ENCODE measurements around the gene NACAD. TPM values are rescaled to one million over a fixed set of nuclear protein-coding genes. Genes with fewer than 3 reads are reported as not detected.

NACAD gene
- 0.05 TPM for total RNA-seq

DNA sequence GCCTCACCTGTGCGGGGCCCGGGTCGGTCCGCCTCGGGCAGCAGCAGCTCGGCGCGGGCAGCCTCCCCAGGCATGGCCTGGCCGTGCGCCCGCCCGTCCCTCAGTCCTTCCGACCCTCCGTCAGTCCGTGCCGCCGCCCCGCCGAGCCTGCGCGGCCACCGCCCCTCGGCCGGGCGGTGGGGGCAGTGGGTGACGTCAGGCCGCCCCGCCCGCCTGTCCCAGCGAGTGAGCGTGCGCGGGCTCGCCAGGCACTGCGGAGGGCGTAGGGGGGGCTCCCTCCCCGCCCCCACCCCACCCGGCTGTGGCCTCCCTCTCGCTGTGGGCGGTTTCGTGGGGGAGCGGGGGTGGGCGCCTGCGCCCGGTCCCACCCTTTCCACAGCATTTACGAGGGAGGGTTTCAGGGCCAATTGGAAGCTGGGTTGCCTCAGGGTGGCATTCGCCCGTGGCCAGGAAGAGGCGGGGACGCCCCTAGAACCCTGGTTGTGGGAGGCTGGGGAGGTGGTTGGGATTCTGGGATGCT is at the start of gene NACAD:
NACAD (minus strand) TSS at position 149 of the 520 bp plus-strand sequence; CDS start at position 74, 75 bp downstream.
- ATAC-seq, result peak; percentile 36
- no peak for DNase-seq (ENCODE audit: low spot score)

DNA sequence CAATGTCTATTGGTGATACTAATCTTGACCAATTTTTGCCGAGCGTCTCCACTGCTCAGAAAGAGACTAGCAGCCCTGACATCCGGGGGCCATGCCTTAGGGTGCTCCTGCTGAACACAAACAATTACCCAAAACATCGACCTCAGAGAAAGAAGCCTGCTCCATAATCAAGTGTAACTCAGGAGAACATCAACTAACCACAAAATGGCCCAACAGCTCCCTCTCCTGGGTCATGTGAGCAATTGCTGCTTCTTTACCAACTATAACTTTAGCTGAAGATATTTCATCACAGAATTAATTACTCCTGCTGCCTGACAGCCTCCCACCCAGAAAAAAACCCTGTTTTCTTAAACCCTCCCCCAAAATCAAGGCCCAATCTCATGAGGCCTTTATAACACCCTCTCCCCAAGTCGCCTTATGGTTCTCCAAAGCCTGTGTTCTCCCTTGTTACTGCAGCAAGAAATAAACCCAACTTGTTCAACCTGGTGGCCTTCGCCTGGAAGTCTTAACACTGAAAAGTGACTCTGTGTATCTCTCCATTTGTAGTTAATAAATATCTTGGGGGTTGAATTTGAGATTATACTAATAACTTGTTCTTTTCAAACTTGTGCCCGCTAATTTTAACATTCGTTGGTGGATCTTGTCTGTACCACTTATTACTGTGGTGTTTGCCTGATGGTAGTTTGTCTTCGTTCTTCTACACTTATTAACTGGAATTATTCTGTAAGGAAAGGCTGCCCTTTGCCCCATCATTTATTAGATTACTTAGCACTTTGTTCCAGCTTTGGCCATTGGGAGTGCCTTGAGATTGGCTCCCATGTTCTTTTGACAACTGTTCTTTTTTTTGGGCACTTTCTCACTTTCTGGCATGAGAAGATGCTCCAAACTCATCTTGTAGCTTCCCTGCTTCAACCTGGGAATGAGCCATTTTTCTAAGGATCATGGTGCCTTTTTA is 47.6 kb upstream of the NACAD start:
- ATAC-seq (peak; percentile 92), DNase-seq (ENCODE audit: low spot score) (peak; percentile 63)

DNA sequence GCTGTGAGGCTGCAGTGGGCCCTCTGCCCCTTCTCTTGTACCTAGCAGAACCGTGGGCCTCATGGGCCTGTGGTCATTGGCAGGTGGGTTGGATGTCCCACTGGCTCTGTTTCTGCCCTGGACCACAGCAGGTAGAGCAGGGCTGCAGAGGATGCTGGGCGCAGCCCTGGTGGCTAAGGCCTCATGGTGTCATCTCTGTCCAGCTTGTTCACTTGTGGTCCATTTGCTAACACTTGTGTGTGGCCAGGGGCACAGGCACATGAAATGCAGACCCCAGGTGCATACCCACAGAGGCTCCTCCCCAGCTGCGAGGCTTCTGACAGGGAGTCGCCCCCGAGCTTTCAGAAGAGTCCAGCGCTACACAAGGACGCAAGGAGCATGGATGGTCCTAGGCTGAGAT is 45.1 kb upstream of the NACAD start:
- ATAC-seq, result no peak

DNA sequence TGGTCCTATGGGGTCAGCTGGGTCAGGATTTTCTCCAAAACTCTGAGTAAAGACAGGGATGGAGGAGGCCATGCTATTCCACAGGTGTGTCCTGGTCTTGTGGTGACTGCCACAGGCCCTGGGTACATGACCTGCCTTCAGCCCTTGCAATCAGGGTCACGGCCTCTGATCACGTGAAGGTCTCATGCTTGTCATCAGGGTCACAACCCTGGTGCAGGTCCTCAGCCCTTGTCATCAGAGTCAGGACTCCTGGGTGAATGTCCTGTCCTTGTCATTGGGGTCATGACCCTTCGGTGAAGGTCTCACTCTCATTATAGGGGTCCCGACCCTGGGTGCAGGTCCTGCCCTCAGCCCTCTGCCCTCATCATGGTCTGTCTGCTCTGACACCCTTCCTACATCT is 44.6 kb upstream of the NACAD start:
- peak; percentile 67 for DNase-seq (ENCODE audit: low spot score)
- peak; percentile 77 for ATAC-seq

More for the DNA sequence above, 45.1 kb upstream of the NACAD start:
- DNase-seq (ENCODE audit: low spot score), result no peak

DNA sequence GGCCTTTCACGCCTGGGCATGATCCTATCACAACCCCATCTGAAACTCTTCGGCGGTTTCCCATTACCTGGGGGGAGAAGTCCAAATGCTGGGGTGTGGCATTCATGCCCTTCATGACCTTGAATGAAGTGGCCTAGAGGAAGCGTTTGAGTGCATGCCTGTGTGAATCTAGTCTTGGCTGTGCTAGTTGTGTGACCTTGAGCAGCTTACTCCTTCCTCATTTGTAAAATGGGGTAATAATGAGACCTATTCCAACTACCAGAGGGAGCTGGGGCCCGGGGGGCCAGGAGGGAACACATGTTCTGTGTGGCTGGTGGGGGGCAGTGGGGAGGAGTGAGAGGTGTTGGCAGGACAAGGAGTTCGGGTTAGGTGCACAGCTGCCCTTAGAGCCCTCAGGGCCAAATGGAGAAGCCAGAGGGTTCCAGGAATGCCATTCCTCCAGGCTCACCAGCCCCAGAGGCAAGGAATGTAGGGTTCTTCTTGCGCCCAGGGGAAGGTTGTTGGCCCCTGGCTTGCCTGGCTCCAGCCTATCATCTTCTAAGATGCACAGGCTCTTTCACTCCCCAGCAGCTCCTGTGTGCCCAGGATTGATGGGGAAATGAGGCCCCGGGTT is 44.0 kb upstream of the NACAD start:
- no peak for ATAC-seq
- no peak for DNase-seq (ENCODE audit: low spot score)

DNA sequence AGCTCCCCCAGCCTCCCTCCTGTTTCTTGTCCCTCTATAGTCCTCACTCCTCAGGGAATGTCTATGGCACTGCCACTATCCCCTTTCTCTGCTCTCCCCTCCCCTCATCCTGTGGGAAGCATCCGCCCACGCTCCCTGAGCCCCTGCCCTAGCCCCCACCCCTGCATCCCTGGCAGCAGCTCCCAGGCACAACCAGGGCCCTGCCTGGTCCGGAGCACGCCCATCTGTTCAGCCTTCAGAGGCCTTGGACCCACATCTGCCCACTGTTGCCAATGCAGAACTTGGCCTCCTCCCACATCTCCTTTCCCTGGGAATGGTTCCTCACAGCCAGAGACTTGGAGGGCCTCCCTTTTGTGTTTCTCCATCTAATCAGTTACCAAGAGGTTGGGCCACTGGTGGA is 43.1 kb upstream of the NACAD start:
- ATAC-seq (no peak), DNase-seq (ENCODE audit: low spot score) (no peak)

GRCh38 chr7:45130910-45131309 is 42.1 kb upstream of the NACAD start:
- DNase-seq (ENCODE audit: low spot score), result no peak

DNA sequence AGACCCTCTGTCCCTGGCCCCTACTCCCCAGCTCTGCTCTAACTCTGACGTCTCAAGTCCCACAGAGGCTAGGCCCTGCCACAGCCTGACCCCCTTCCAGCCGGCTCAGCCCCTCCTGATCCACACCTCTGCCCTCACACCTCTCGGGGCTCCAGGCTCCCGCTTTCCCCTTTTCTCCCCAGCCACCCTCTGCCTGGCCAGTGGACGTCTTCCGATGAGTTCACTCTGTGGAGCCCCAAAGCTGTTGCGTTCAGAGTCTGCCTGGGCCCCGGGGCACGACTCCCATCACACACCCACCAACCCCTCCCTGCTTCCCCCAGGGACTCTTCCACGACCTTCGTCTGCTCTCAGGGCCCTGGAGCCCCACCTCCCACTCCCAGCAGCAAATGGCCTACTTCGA is 41.1 kb upstream of the NACAD start:
- ATAC-seq (no peak), DNase-seq (ENCODE audit: low spot score) (no peak)

More at GRCh38 chr7:45130910-45131309, 42.1 kb upstream of the NACAD start:
- ATAC-seq, result no peak

DNA sequence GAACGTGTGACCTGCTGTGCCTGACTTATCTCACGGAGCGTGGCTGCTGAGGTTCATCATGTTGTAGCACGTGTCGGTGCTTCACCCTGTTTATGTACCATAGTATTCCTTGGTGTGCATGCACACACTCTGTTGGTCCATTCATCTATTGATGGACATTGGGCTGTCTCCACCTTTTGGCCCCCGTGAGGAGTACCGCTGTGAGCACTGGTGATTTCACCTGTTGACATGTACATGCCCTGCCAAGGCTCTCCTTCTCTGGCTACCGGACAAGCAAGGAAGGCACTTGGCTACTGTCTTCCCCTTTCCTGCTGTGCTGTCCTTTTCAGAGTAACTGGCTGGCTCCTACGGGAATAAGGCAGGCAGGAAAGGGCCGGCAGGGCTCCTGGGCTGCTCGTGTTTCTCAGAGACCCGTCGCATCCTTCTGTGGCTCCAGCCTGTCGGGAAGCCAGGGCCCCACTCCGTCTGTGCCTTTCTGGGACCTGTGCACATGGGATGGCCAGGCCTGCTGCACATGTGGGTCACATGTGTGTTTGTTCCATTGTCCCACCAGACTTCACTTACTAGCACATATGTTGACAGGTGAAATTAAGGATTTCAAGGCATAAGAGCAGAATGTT is 40.5 kb upstream of the NACAD start:
- no peak for ATAC-seq
- no peak for DNase-seq (ENCODE audit: low spot score)

DNA sequence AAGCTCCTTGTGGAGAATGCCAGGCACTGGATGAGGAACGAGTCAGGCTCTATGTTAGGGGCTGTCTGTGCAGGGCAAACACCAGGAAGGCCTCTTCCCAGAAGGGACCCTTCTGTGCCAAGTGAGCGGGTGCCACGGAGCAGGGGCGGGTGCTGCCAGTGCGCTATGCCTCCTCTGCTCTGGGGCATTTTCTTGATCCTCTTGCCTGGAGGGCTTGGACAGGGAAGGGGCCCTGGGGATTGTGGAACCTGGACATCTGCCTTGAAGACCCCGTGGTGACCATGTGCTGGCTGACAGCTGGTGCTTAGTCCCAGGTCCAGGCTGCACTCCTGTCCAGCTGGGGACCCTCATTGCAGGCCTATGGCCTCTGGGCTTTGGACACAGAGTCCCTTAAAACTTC is 38.2 kb upstream of the NACAD start:
- DNase-seq (ENCODE audit: low spot score) (no peak), ATAC-seq (no peak)

DNA sequence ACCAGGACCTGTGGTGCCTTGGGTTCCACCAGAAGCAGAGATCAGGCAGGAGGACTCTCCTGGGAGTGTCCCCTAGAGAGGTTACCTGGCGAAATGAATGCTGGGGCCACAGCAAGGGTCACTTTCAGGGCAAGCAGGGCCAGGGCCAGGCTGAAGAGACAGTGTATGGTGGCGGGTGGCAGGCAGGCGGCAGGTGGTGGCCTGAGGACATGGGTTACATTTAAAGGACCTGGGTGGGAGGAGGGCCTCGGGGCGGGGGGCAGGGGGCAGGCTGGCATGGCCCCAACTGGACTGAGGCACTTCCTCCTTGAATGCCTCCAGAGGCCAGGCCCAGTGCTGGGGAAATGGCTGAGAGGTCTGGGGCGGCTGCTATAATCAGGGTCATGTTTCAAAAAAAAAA is 37.4 kb upstream of the NACAD start:
- ATAC-seq, result no peak
- DNase-seq (ENCODE audit: low spot score), result no peak

GRCh38 chr7:45125193-45125904 is 36.6 kb upstream of the NACAD start:
- ATAC-seq, result no peak
- DNase-seq (ENCODE audit: low spot score), result no peak

DNA sequence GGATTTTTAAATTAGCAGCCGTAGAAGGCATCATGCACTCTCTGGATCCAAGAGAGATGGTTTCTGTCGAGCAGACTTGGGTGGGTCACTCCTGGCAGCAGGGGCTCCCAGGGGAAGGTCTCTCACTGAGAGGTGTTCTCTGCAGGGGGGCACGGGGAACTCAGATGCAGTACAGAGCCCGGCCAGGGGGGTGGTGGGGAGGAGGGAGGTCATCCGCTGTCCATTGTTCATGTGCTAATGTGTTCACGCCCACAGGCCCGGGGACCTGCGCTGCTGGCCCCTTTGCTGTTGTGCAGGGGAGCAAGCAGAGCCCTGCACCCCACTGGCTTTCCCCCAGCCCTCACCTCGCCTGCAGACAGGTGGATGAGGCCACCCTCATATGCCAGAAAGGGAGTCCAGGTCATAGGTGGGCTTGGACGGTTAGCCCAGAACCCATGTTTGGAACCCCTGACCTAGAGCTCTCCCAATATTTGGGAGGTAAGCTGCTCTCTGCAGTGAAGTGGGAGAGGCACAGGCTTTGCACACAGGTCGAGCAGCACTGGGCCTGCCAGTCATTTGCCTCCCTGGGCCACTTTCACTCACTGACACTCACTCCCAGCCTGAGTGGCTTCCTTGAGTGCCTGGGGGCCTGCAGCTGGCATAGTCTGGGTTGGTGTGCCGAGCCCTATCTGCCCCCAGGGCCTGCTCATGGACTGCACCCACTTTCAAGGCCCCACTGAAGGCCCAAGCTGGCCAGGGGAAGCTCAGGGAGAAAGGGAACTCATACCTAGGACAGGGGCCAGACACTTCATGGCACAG is 35.3 kb upstream of the NACAD start:
- DNase-seq (ENCODE audit: low spot score) (no peak), ATAC-seq (no peak)

DNA sequence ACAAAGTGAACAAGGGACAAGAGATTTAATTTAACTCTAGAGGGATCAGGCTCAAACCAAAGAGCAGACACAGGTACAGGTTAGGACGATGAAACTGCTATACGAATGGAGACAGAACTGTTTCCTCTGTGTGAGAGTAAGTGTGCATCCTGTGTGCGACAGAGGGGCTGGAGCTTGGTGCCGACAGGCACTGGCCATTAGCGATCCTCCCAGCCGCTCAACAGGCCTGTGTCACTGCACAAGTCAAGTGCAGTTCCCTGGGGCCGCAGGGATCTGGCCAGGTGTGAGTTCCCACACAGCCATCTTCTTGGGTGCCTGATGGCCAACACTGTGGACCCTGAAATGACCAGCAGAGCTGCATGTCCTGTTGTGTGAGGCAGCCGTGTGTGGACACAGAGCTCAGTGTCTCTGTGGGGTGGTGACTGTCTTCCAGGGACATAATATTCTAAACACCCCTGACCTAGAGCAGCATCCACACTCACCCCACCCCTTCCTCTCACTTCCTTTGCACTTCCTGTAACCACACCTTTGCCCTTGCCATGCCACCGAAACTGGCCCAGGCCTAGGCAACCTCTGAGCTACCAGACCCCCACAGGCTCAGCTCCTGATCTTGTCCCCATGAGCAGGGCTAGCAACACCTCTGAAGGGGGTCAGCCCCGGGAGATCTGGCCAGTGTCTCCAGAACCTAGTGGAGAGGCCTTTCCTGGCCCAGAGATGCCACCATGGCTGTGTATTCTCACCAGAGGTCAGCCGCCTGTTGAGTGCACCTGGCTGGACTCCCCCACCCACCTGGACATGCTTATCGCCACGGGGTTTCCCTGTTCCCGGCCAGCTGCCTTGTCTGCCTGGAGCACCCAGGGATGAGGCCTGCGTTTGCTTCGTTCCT is 34.4 kb upstream of the NACAD start:
- ATAC-seq (no peak), DNase-seq (ENCODE audit: low spot score) (no peak)

DNA sequence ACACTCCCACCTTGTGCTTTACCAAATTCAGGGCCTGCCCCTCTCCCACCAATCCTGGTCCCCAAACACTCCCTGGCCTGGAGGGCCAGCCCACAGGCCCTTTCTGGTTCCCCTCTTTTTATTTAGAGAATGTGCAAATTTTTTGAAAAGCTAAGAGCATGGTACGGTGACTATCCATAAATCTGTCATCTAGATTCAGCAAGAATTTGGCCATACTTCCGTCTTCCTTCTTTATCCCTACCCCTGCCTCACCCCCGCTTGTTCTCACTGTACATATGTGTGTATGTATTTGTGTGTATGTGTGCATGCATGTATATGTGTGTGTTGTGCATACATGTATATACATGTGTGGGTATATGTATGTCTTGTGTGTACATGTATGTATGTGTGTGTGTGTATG is 30.8 kb upstream of the NACAD start:
- no peak for ATAC-seq
- no peak for DNase-seq (ENCODE audit: low spot score)

GRCh38 chr7:45118889-45119331 is 30.1 kb upstream of the NACAD start:
- DNase-seq (ENCODE audit: low spot score), result no peak
- no peak for ATAC-seq

- no peak for ATAC-seq
These were observed 29.5 kb upstream of the NACAD start for GRCh38 chr7:45118292-45118691.

DNA sequence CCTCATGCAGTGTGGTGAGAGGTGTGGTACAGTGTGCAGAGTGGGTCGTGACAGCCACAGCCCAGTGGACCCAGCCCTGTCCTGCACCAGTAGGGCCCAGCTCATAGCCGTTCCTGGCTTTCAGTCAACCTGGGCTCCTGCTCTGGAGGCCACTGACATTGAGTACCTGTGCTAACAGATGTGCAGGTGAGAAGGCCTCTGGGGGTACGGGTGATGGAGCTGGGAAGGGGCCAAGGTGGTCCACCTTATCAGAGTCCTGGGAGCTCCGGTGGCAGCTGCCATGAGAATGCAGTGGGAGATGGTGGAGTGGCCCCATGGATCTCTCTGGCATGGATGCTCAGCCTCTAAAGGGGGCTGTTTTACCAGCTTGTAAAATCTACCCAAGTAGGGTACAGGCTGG is 28.8 kb upstream of the NACAD start:
- ATAC-seq (no peak), DNase-seq (ENCODE audit: low spot score) (no peak)

More at GRCh38 chr7:45118292-45118691, 29.5 kb upstream of the NACAD start:
- DNase-seq (ENCODE audit: low spot score), result no peak

- ATAC-seq (no peak), DNase-seq (ENCODE audit: low spot score) (no peak)
These were observed 27.3 kb upstream of the NACAD start for GRCh38 chr7:45116048-45116447.

Data from left lobe of liver (tissue), 2 donors.